ENCODE measurements around the gene BANP. TPM values are rescaled to one million over a fixed set of nuclear protein-coding genes. Genes with fewer than 3 reads are reported as not detected.
"Not testable (repeated sequence)": the region's sequence is repeated elsewhere in the genome, so short reads cannot be mapped to it uniquely, and the experiment has no call there.

Gene BANP
- total RNA-seq, 1 donor, result 15.5 TPM

DNA sequence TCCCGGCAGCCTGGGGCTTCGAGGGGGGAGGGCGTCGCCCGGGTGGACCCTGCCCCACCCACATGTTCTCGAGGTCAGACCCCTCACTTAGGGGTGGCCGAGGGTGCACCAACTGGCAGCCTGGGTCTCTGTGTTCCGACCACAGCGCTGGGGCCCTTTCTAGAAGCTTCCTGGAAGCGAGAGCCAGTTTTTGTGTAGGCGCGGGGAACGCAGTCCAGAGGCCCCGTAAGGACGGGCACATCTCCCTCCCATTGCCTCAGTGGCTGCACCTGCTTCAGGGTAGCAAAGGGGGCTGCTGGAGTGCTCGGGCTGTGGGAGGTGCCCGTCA lies 148.3 kb downstream of the BANP start:
- no peak overlapping the region for H3K4me3 ChIP-seq (ENCODE audit: low read depth, low read length)
- TF ChIP-seq, protein P1, sequence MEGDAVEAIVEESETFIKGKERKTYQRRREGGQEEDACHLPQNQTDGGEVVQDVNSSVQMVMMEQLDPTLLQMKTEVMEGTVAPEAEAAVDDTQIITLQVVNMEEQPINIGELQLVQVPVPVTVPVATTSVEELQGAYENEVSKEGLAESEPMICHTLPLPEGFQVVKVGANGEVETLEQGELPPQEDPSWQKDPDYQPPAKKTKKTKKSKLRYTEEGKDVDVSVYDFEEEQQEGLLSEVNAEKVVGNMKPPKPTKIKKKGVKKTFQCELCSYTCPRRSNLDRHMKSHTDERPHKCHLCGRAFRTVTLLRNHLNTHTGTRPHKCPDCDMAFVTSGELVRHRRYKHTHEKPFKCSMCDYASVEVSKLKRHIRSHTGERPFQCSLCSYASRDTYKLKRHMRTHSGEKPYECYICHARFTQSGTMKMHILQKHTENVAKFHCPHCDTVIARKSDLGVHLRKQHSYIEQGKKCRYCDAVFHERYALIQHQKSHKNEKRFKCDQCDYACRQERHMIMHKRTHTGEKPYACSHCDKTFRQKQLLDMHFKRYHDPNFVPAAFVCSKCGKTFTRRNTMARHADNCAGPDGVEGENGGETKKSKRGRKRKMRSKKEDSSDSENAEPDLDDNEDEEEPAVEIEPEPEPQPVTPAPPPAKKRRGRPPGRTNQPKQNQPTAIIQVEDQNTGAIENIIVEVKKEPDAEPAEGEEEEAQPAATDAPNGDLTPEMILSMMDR (IDR thresholded peaks at IDR 0.05; ENCODE audit: insufficient read depth, low read length), result no peak
- DNase-seq (ENCODE audit: low read depth), result no peak

- not testable (repeated sequence) for DNase-seq (ENCODE audit: low read depth); H3K4me3 ChIP-seq (ENCODE audit: low read depth, low read length)
Observed at GRCh38 chr16:88099956-88100355, 148.7 kb downstream of the BANP start.

DNA sequence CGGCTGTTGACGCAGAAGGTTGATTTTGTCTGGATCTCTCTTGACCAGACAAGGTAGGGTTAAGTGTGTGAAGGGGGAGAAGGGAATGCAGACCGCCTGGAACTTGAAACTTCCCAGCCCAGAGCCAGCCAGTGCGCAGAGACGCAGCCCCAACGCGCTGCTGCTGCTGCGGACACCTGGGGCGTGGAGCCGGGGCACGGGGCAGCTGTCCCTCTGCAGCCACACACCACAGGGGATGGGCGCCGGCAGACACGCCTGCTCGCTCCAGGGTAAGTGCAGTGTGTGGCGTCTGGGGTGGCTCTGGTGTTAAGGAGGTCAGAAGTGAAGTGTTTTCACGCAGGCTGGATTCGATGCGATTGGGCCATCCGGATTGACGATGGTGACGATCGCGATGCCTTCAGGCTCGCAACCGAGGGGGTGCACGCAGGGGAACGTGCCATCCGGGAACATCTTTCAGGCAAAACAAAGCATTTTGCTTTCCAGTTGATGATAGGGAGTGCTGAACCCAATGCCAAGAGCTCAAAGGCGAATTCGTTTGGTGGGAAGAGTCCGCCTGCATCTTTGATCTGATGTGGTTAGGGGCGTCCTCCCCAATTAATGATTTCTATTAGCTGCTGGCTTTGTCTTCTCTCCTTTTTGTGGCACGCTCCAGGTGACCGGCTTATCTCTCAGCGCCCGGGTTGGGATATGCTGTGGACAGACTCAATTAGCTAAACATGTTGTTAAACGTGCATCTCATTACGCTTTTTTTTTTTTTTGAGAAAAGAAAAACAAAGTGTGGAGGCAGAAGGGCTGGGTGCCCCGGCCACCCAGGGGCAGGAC lies 149.8 kb downstream of the BANP start:
- peak overlapping the region; percentile 10 for H3K4me3 ChIP-seq (ENCODE audit: low read depth, low read length)
- DNase-seq (ENCODE audit: low read depth), result not testable (repeated sequence)

- H3K4me3 ChIP-seq (ENCODE audit: low read depth, low read length); DNase-seq (ENCODE audit: low read depth): not testable (repeated sequence)
Observed at GRCh38 chr16:88101623-88102105, 150.4 kb downstream of the BANP start.

DNA sequence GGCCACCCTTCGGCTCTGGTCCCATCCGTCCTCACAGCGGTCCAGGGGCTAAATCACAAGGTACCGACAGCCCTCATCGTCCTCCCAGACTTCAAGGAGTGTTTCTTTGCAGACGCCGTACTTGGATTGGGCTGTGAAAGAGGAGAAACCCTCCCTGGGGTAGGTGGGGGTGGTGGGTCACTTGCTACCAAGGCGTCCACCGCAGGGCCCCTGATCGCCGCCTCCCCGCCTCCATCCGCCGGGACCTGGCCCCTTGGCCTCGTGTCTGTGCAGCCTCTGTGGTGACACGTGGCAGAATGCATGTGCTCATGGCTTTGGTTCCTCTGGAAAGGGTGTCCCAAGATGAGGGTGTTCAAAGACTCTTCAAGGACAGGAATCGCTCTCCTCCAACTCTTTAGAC lies 151.4 kb downstream of the BANP start:
- DNase-seq (ENCODE audit: low read depth), result no peak
- H3K4me3 ChIP-seq (ENCODE audit: low read depth, low read length), result no peak overlapping the region
- TF ChIP-seq, protein P1 (IDR thresholded peaks at IDR 0.05; ENCODE audit: insufficient read depth, low read length), result no peak

GRCh38 chr16:88103011-88103410 lies 151.8 kb downstream of the BANP start:
- no peak for DNase-seq (ENCODE audit: low read depth)
- TF ChIP-seq, protein P1 (IDR thresholded peaks at IDR 0.05; ENCODE audit: insufficient read depth, low read length), result no peak
- H3K4me3 ChIP-seq (ENCODE audit: low read depth, low read length), result no peak overlapping the region

GRCh38 chr16:88103581-88104188 lies 152.5 kb downstream of the BANP start:
- DNase-seq (ENCODE audit: low read depth), result no peak
- TF ChIP-seq, protein P1 (IDR thresholded peaks at IDR 0.05; ENCODE audit: insufficient read depth, low read length), result no peak
- H3K4me3 ChIP-seq (ENCODE audit: low read depth, low read length), result no peak overlapping the region

DNA sequence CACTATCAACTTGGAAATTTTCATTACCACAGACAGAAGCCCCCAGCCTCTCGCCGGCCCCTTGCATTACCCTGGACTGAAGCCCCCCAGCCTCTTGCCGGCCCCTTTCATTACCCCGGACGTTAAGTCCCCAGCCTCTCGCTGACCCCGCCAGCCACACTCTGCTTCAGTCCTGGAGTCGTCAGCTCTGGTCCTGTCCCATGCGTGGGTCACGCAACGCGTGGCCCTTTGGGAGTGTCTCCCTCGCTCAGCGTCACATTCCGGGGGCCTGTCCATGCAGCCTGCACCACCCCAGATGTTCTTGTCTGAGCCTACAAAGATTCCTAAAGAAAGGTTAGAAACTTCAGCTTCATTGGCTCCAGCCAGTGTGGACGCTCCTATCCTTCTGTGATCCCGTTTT lies 153.1 kb downstream of the BANP start:
- DNase-seq (ENCODE audit: low read depth); H3K4me3 ChIP-seq (ENCODE audit: low read depth, low read length): not testable (repeated sequence)

GRCh38 chr16:88105574-88106140 lies 154.4 kb downstream of the BANP start:
- H3K4me3 ChIP-seq (ENCODE audit: low read depth, low read length); DNase-seq (ENCODE audit: low read depth): not testable (repeated sequence)

- DNase-seq (ENCODE audit: low read depth); H3K4me3 ChIP-seq (ENCODE audit: low read depth, low read length): not testable (repeated sequence)
Observed at GRCh38 chr16:88106566-88106965, 155.3 kb downstream of the BANP start.

Measured in fibroblast of the aortic adventitia (primary cell).